ENCODE data around the gene SRGAP2C. TPM values are rescaled to one million over a fixed set of nuclear protein-coding genes. Genes with fewer than 3 reads are reported as not detected.
"Not testable (repeated sequence)": the region's sequence is repeated elsewhere in the genome, so short reads cannot be mapped to it uniquely, and the experiment has no call there.

Gene SRGAP2C
- total RNA-seq, 1 donor from 2014 or later: 32.7 TPM

GRCh38 chr1:121227544-121228330 lies 43.0 kb downstream of the SRGAP2C start:
- DNase-seq (ENCODE audit: low spot score): not testable (repeated sequence)

GRCh38 chr1:121230636-121231035 lies 45.9 kb downstream of the SRGAP2C start:
- DNase-seq (ENCODE audit: low spot score): not testable (repeated sequence)

- not testable (repeated sequence) for DNase-seq (ENCODE audit: low spot score)
These were observed 47.8 kb downstream of the SRGAP2C start for GRCh38 chr1:121232445-121233125.

GRCh38 chr1:121234090-121234759 lies 49.5 kb downstream of the SRGAP2C start:
- not testable (repeated sequence) for DNase-seq (ENCODE audit: low spot score)

GRCh38 chr1:121238384-121238783 lies 53.6 kb downstream of the SRGAP2C start:
- not testable (repeated sequence) for DNase-seq (ENCODE audit: low spot score)

- not testable (repeated sequence) for DNase-seq (ENCODE audit: low spot score)
These were observed 59.1 kb downstream of the SRGAP2C start for GRCh38 chr1:121243913-121244312.

- not testable (repeated sequence) for DNase-seq (ENCODE audit: low spot score)
These were observed 61.6 kb downstream of the SRGAP2C start for GRCh38 chr1:121246399-121246798.

- not testable (repeated sequence) for DNase-seq (ENCODE audit: low spot score)
These were observed 67.9 kb downstream of the SRGAP2C start for GRCh38 chr1:121252656-121253055.

GRCh38 chr1:121254618-121255017 lies 69.8 kb downstream of the SRGAP2C start:
- DNase-seq (ENCODE audit: low spot score): not testable (repeated sequence)

GRCh38 chr1:121257632-121258031 lies 72.9 kb downstream of the SRGAP2C start:
- not testable (repeated sequence) for DNase-seq (ENCODE audit: low spot score)

- DNase-seq (ENCODE audit: low spot score): not testable (repeated sequence)
These were observed 73.4 kb downstream of the SRGAP2C start for GRCh38 chr1:121258134-121258533.

- DNase-seq (ENCODE audit: low spot score): not testable (repeated sequence)
These were observed 75.4 kb downstream of the SRGAP2C start for GRCh38 chr1:121260205-121260604.

- not testable (repeated sequence) for DNase-seq (ENCODE audit: low spot score)
These were observed 77.4 kb downstream of the SRGAP2C start for GRCh38 chr1:121262163-121262562.

- not testable (repeated sequence) for DNase-seq (ENCODE audit: low spot score)
These were observed 79.0 kb downstream of the SRGAP2C start for GRCh38 chr1:121263789-121264244.

- not testable (repeated sequence) for DNase-seq (ENCODE audit: low spot score)
These were observed 82.3 kb downstream of the SRGAP2C start for GRCh38 chr1:121267072-121267471.

GRCh38 chr1:121269309-121269708 lies 84.5 kb downstream of the SRGAP2C start:
- not testable (repeated sequence) for DNase-seq (ENCODE audit: low spot score)

- DNase-seq (ENCODE audit: low spot score): not testable (repeated sequence)
These were observed 85.2 kb downstream of the SRGAP2C start for GRCh38 chr1:121269973-121270372.

- DNase-seq (ENCODE audit: low spot score): not testable (repeated sequence)
These were observed 86.5 kb downstream of the SRGAP2C start for GRCh38 chr1:121271143-121271715.

GRCh38 chr1:121275435-121275834 lies 90.7 kb downstream of the SRGAP2C start:
- DNase-seq (ENCODE audit: low spot score): not testable (repeated sequence)

GRCh38 chr1:121278202-121278601 lies 93.4 kb downstream of the SRGAP2C start:
- DNase-seq (ENCODE audit: low spot score): not testable (repeated sequence)

GRCh38 chr1:121278777-121279547 lies 94.2 kb downstream of the SRGAP2C start:
- not testable (repeated sequence) for DNase-seq (ENCODE audit: low spot score)
